A549 (cell line): ENCODE data around the gene TACC2. TPM values are rescaled to one million over a fixed set of nuclear protein-coding genes. Genes with fewer than 3 reads are reported as not detected.

Source experiments
- ATAC-seq, 2 experiments: fragments of 200-7000 bp in 1 of 2; fragments of >200 bp in 1 of 2; cut with Nextera tagmentation in 1 of 2; cut with Tn5 transposase in 1 of 2; 3 replicates each; pipeline versions ENCODE4 v1.8.0 to v1.9.1; 2018 to 2020; ENCODE audit warnings: mild to moderate bottlenecking in 1 of 2, moderate library complexity in 1 of 2
- CTCF ChIA-PET: fragments of 300-600 bp; sonication (Branson Sonifier 250); formaldehyde crosslinking; extraction: SDS; loops from one replicate; lab custom pipeline; 2021; ENCODE audit warnings: antibody characterized with exemption, inconsistent platforms; lab: Yijun Ruan, JAX
- POLR2A ChIA-PET: fragments of 350-600 bp; formaldehyde crosslinking; extraction: SDS; loops from one replicate; lab custom pipeline; 2021; ENCODE audit warnings: antibody characterized with exemption, inconsistent platforms; lab: Yijun Ruan, JAX
- DNase-seq, 2 experiments: peaks; one replicate each; pipeline versions ENCODE4 v3.0.0 to v3.0.0-alpha.2; 2011 to 2016; ENCODE audit warnings: low read depth in 1 of 2, low spot score in 1 of 2
- FAIRE-seq: peaks from 2 replicates; lab custom pipeline; 2011; peaks lifted over from hg19 to GRCh38; lab: Jason Lieb, UNC
- H3K27ac ChIP-seq, 2 experiments: fragments of >200 bp; sonication (Bioruptor Twin); formaldehyde crosslinking; 3 replicates each; pipeline ENCODE4 v1.5.1; 2016 to 2017
- H3K4me1 ChIP-seq: fragments of >200 bp; sonication (Bioruptor Twin); formaldehyde crosslinking; 3 replicates; pipeline ENCODE4 v1.6.1; 2016
- H3K4me2 ChIP-seq: fragments of >200 bp; sonication (Bioruptor Twin); formaldehyde crosslinking; 3 replicates; pipeline ENCODE4 v1.6.1; 2016
- H3K4me3 ChIP-seq: fragments of >200 bp; sonication (Bioruptor Twin); formaldehyde crosslinking; 3 replicates; pipeline ENCODE4 v1.5.1; 2016
- H3K9me3 ChIP-seq: fragments of >200 bp; sonication (Bioruptor Twin); formaldehyde crosslinking; 3 replicates; pipeline ENCODE4 v1.6.1; 2016
- BHLHE40 ChIP-seq: IDR thresholded peaks from 2 replicates; pipeline ENCODE4 v1.6.1; 2012; ENCODE audit warnings: low read depth, low read length, inconsistent platforms
- CBX2 ChIP-seq: fragments of 200-600 bp; sonication (generic); IDR thresholded peaks from 2 replicates; pipeline ENCODE4 v1.6.1; 2016; ENCODE audit warnings: low read depth, mild to moderate bottlenecking, borderline replicate concordance
- CEBPB ChIP-seq, 2 experiments: fragments of >200 bp in 1 of 2; sonication (Bioruptor Twin) in 1 of 2; formaldehyde crosslinking in 1 of 2; IDR thresholded peaks; 2 replicates each; pipeline ENCODE4 v1.6.1; 2012 to 2016
- CHD4 ChIP-seq: fragments of 200-600 bp; sonication (generic); IDR thresholded peaks from 2 replicates; pipeline ENCODE4 v1.6.1; 2016; ENCODE audit warnings: antibody characterized with exemption, mild to moderate bottlenecking, borderline replicate concordance
- CTCF ChIP-seq: fragments of >200 bp; sonication (Bioruptor Twin); formaldehyde crosslinking; IDR thresholded peaks from 3 replicates; pipeline ENCODE4 v1.5.1; 2016
- E2F6 ChIP-seq: IDR thresholded peaks from 2 replicates; pipeline ENCODE4 v1.6.1; 2012; ENCODE audit warnings: low read depth, borderline replicate concordance
- EHF ChIP-seq: fragments of 250-450 bp; sonication (Bioruptor Pico); IDR thresholded peaks from 2 replicates; pipeline ENCODE4 v1.5.0; 2020; ENCODE audit warnings: mild to moderate bottlenecking
- ESRRA ChIP-seq: fragments of 150-350 bp; IDR thresholded peaks from 2 replicates; pipeline ENCODE4 v1.6.1; 2014; ENCODE audit warnings: mild to moderate bottlenecking, low read length, borderline replicate concordance
- FOSB ChIP-seq: fragments of 250-450 bp; sonication (Bioruptor Pico); IDR thresholded peaks from 2 replicates; pipeline ENCODE4 v1.5.0; 2020; ENCODE audit warnings: mild to moderate bottlenecking, moderate library complexity
- FOSL2 ChIP-seq, 2 experiments: fragments of 450-650 bp in 1 of 2; fragments of >200 bp in 1 of 2; sonication (Bioruptor Twin) in 1 of 2; formaldehyde crosslinking; IDR thresholded peaks; 2 replicates each; pipeline versions ENCODE4 v1.5.0 to v1.6.1; 2016 to 2020; ENCODE audit warnings: mild to moderate bottlenecking in 1 of 2, moderate library complexity in 1 of 2
- FOXS1 ChIP-seq: fragments of 250-450 bp; sonication (Bioruptor Pico); IDR thresholded peaks from 2 replicates; pipeline ENCODE4 v1.5.0; 2020; ENCODE audit warnings: mild to moderate bottlenecking, moderate library complexity
- HEYL ChIP-seq: fragments of 250-450 bp; sonication (Bioruptor Pico); IDR thresholded peaks from 2 replicates; pipeline ENCODE4 v1.8.0; 2021; ENCODE audit warnings: mild to moderate bottlenecking, moderate library complexity
- KDM5A ChIP-seq: fragments of 200-600 bp; sonication (generic); IDR thresholded peaks from 2 replicates; pipeline ENCODE4 v1.6.1; 2016; ENCODE audit warnings: antibody characterized with exemption, mild to moderate bottlenecking
- MAFK ChIP-seq: fragments of 450-650 bp; IDR thresholded peaks from 2 replicates; pipeline ENCODE4 v1.6.1; 2014; ENCODE audit not compliant: partially characterized antibody
- MAX ChIP-seq: IDR thresholded peaks from 2 replicates; pipeline ENCODE4 v1.6.1; 2012
- MAZ ChIP-seq: fragments of 150-350 bp; IDR thresholded peaks from 2 replicates; pipeline ENCODE4 v1.6.1; 2014; ENCODE audit warnings: antibody characterized with exemption, low read depth, low read length, borderline replicate concordance
- MYC ChIP-seq: IDR thresholded peaks from 2 replicates; pipeline ENCODE4 v1.6.1; 2012; ENCODE audit warnings: mild to moderate bottlenecking, inconsistent platforms, low read length, improper control_type of control experiment, borderline replicate concordance
- POLR2AphosphoS2 ChIP-seq: conservative IDR thresholded peaks from 2 replicates; pipeline ENCODE4 v1.6.1; 2012; ENCODE audit warnings: low read length, improper control_type of control experiment, inconsistent platforms
- RARB ChIP-seq: fragments of 250-450 bp; sonication (Bioruptor Pico); IDR thresholded peaks from 2 replicates; pipeline ENCODE4 v1.8.0; 2021; ENCODE audit warnings: mild to moderate bottlenecking, moderate library complexity
- SREBF2 ChIP-seq: fragments of 450-650 bp; IDR thresholded peaks from 2 replicates; pipeline ENCODE4 v1.6.1; 2014; ENCODE audit warnings: mild to moderate bottlenecking, moderate library complexity
- TP53 ChIP-seq: fragments of 250-450 bp; sonication (Bioruptor Pico); IDR thresholded peaks from 2 replicates; pipeline ENCODE4 v1.5.0; 2021; ENCODE audit warnings: mild to moderate bottlenecking, moderate library complexity
- WGBS: methylation state at CpG from one replicate; pipeline ENCODE4 v1.1.6; 2017; ENCODE audit errors: missing lambda C conversion rate; 5-methylcytosine and 5-hydroxymethylcytosine counted together
- polyA plus RNA-seq, 4 experiments: library from polyadenylated mRNA; depleted of rRNA in 3 of 4; stranded (reverse); fragments of >200 nt; fragmentation: RNase III in 1 of 4; extraction: RNeasy Plus Mini Kit Qiagen cat#74134 plus additional on column Dnase treatment in 1 of 4; gene quantifications; 2 replicates in 3 of 4; 3 replicates in 1 of 4; pipeline ENCODE4 v1.2.3, GENCODE V29; 2011 to 2017
- TF ChIP-seq, protein P1 (sequence below): fragments of 450-650 bp; IDR thresholded peaks from 2 replicates; pipeline ENCODE4 v1.6.1; 2014; ENCODE audit warnings: antibody characterized with exemption
- TF ChIP-seq, protein P2 (sequence below): fragments of 250-450 bp; sonication (Bioruptor Pico); IDR thresholded peaks from 2 replicates; pipeline ENCODE4 v1.5.0; 2020; ENCODE audit warnings: low read depth, mild to moderate bottlenecking, moderate library complexity
- TF ChIP-seq, protein P3 (sequence below): fragments of 250-450 bp; sonication (Bioruptor Pico); IDR thresholded peaks from 2 replicates; pipeline ENCODE4 v1.5.0; 2021; ENCODE audit warnings: mild to moderate bottlenecking, moderate library complexity, borderline replicate concordance
- TF ChIP-seq, protein P4 (sequence below): fragments of 200-600 bp; sonication (generic); IDR thresholded peaks from 2 replicates; pipeline ENCODE4 v1.6.1; 2016; ENCODE audit warnings: antibody characterized with exemption, mild to moderate bottlenecking, moderate library complexity

Gene TACC2
- polyA plus RNA-seq, 2 of the 4 experiments (the other 2 are of a cell fraction): 83.3 to 128 TPM

GRCh38 chr10:122191936-122192541 lies 203.1 kb downstream of the TACC2 start:
- H3K4me2 ChIP-seq: no peak overlapping the region
- FAIRE-seq (no peak), DNase-seq (no peak), ATAC-seq (no peak)
- no peaks in the 10 kb centered on the region for H3K9me3 ChIP-seq
- no peak overlapping the region for H3K27ac ChIP-seq
- TF ChIP-seq MAX (no peak), CEBPB (IDR thresholded peaks at IDR 0.05) (no peak), FOSB (CRISPR knock-in tag) (no peak), FOSL2 (IDR thresholded peaks at IDR 0.05) (no peak), FOSL2 (CRISPR knock-in tag; IDR thresholded peaks at IDR 0.05) (no peak), ESRRA (no peak), HEYL (CRISPR knock-in tag) (no peak), FOXS1 (no peak), TP53 (CRISPR knock-in tag) (no peak), MAZ (no peak), RARB (no peak), MAFK (no peak), E2F6 (no peak), CTCF (no peak), EHF (no peak), CBX2 (no peak), BHLHE40 (no peak), SREBF2 (no peak), MYC (no peak)
- TF ChIP-seq, protein P1, sequence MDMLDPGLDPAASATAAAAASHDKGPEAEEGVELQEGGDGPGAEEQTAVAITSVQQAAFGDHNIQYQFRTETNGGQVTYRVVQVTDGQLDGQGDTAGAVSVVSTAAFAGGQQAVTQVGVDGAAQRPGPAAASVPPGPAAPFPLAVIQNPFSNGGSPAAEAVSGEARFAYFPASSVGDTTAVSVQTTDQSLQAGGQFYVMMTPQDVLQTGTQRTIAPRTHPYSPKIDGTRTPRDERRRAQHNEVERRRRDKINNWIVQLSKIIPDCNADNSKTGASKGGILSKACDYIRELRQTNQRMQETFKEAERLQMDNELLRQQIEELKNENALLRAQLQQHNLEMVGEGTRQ: no peak
- ChIA-PET CTCF (interaction anchor here (1.6 to 1.9 kb wide), 2 partner anchors 10 to 76 kb away, joined by 3 to 5 read pairs; no protein-coding TSS in a partner anchor), POLR2A (no interaction called here)
- 94% methylated on average over 18 of the region's 18 CpGs for WGBS
- H3K4me1 ChIP-seq: peaks cover 33% of the 10 kb centered on the region; the same call in 2 of the 3 replicates
- H3K4me3 ChIP-seq: no peak overlapping the region

- no peak for FAIRE-seq
- H3K4me2 ChIP-seq: no peak overlapping the region
- WGBS: 94% methylated on average over 9 of the region's 9 CpGs
- H3K4me3 ChIP-seq: no peak overlapping the region
- no peak for ATAC-seq
- peaks cover 31% of the 10 kb centered on the region; the same call in 2 of the 3 replicates for H3K4me1 ChIP-seq
- no peak overlapping the region for H3K27ac ChIP-seq
- POLR2A ChIA-PET: no interaction called here
- no peaks in the 10 kb centered on the region for H3K9me3 ChIP-seq
- CTCF ChIA-PET: interaction anchor here (0.7 kb wide), 1 partner anchor 278 kb away, joined by 3 read pairs; no protein-coding TSS in a partner anchor
- DNase-seq: no peak
- TF ChIP-seq KDM5A: no peak
- TF ChIP-seq, protein P2, sequence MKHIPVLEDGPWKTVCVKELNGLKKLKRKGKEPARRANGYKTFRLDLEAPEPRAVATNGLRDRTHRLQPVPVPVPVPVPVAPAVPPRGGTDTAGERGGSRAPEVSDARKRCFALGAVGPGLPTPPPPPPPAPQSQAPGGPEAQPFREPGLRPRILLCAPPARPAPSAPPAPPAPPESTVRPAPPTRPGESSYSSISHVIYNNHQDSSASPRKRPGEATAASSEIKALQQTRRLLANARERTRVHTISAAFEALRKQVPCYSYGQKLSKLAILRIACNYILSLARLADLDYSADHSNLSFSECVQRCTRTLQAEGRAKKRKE (CRISPR knock-in tag): no peak
- no peak for TF ChIP-seq FOSL2 (IDR thresholded peaks at IDR 0.05)
- no peak for TF ChIP-seq FOSL2 (CRISPR knock-in tag; IDR thresholded peaks at IDR 0.05)
- TF ChIP-seq, protein P3, sequence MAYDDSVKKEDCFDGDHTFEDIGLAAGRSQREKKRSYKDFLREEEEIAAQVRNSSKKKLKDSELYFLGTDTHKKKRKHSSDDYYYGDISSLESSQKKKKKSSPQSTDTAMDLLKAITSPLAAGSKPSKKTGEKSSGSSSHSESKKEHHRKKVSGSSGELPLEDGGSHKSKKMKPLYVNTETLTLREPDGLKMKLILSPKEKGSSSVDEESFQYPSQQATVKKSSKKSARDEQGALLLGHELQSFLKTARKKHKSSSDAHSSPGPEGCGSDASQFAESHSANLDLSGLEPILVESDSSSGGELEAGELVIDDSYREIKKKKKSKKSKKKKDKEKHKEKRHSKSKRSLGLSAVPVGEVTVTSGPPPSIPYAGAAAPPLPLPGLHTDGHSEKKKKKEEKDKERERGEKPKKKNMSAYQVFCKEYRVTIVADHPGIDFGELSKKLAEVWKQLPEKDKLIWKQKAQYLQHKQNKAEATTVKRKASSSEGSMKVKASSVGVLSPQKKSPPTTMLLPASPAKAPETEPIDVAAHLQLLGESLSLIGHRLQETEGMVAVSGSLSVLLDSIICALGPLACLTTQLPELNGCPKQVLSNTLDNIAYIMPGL (CRISPR knock-in tag): no peak
- no peak for TF ChIP-seq E2F6
- TF ChIP-seq MAZ: no peak
- TF ChIP-seq POLR2AphosphoS2: no peak
- TF ChIP-seq CHD4: no peak
- TF ChIP-seq, protein P4, sequence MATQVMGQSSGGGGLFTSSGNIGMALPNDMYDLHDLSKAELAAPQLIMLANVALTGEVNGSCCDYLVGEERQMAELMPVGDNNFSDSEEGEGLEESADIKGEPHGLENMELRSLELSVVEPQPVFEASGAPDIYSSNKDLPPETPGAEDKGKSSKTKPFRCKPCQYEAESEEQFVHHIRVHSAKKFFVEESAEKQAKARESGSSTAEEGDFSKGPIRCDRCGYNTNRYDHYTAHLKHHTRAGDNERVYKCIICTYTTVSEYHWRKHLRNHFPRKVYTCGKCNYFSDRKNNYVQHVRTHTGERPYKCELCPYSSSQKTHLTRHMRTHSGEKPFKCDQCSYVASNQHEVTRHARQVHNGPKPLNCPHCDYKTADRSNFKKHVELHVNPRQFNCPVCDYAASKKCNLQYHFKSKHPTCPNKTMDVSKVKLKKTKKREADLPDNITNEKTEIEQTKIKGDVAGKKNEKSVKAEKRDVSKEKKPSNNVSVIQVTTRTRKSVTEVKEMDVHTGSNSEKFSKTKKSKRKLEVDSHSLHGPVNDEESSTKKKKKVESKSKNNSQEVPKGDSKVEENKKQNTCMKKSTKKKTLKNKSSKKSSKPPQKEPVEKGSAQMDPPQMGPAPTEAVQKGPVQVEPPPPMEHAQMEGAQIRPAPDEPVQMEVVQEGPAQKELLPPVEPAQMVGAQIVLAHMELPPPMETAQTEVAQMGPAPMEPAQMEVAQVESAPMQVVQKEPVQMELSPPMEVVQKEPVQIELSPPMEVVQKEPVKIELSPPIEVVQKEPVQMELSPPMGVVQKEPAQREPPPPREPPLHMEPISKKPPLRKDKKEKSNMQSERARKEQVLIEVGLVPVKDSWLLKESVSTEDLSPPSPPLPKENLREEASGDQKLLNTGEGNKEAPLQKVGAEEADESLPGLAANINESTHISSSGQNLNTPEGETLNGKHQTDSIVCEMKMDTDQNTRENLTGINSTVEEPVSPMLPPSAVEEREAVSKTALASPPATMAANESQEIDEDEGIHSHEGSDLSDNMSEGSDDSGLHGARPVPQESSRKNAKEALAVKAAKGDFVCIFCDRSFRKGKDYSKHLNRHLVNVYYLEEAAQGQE: no peak
- no peak for TF ChIP-seq EHF
These were observed 205.3 kb downstream of the TACC2 start for GRCh38 chr10:122194251-122194650.
